Vagina (tissue), 2 donors: ENCODE measurements around the gene GANC.

Source experiments
- CTCF ChIP-seq, 3 experiments: fragments of 450-650 bp in 2 of 3; fragments of 200-600 bp in 1 of 3; sonication (generic) in 1 of 3; IDR thresholded peaks; one replicate each; pipeline ENCODE4 v1.5.1; 2017 to 2019; ENCODE audit warnings: antibody characterized with exemption in 3 of 3, mild to moderate bottlenecking in 2 of 3, moderate library complexity in 2 of 3
- POLR2A ChIP-seq, 2 donors: fragments of 450-650 bp; IDR thresholded peaks; one replicate each; pipeline ENCODE4 v1.6.1; 2017; ENCODE audit warnings: antibody characterized with exemption in 2 of 2, mild to moderate bottlenecking in 2 of 2, moderate library complexity in 2 of 2

DNA sequence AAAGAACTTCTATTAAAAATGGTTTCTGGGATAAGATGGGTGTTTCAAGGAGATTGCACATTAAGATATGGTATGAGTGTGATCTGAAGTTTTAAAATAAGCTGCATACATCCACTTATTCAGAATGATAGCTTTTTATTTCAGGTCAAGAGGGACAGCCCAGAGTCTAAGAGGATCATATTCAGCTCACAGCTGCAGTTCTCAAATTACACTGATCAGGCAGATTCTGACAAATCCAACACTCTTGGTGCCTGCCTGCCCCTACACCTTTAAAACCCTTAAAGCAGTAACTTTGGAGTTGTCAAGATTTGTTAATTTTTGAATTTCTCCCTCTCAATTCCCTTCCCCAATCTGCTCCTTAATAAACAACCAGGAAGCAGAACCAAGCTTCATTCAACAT lies 9.3 kb downstream of the GANC start:
- TF ChIP-seq CTCF (IDR thresholded peaks at IDR 0.05), result no peak
- no peak for TF ChIP-seq POLR2A (IDR thresholded peaks at IDR 0.05)
